Measurements from ENCODE around the gene BIRC3.
"Not testable (repeated sequence)": the region's sequence is repeated elsewhere in the genome, so short reads cannot be mapped to it uniquely, and the experiment has no call there.

The BIRC3 gene

GRCh38 chr11:102300837-102301236 is 16.4 kb upstream of the BIRC3 start:
- DNase-seq, result not testable (repeated sequence)

GRCh38 chr11:102302241-102302640 is 15.0 kb upstream of the BIRC3 start:
- DNase-seq, result no peak

DNA sequence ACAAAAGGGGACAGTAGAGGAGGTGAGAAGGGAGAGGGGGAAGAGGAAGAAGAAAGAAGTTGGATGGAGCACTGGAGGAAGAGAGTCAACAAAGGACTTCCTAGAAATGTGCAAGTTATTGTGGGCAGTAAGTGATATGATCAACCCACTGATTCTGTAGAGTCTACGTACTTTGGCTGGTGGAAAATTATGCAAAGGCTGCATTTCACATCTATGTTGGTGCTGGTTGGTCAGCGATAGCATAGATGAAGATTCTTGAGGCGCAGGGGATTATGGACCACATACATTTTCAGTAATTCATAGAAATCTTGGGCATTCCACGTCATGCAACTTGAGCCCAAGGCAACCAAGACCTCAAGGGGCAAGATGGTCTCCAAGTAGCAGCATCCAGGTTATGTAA is 12.6 kb upstream of the BIRC3 start:
- no peak for DNase-seq

DNA sequence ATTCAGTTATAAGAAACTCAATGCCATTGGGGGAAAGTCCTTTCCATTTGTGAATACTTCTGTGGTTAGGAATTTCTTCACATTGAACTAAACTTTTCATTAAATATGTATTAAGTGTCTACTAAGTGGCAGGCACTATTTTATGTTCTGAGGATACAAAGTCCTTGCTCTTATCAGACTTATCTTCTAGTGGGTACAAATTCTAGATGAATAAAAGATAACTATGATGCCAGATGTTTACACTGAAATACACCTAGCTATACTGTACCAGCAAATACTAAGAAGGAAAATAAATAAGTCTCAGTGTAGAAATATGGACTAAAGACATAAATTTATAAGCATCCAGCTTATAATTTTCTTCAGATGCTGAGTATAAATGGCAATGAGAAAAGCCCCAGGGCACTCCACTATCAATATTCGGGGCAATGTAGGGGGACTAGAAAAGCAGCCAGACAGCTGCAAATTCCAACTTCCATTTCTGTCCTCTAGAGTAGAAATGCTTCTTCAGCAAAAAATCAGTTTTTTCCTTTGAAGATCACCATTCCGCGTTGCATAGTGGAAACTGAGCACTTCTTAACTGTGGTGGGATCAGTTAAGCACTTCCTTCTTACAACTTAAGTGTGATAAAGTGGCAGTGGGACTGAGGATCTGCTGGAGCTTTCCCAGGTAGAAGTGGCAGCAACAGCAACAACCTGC is 11.8 kb upstream of the BIRC3 start:
- DNase-seq, result no peak

DNA sequence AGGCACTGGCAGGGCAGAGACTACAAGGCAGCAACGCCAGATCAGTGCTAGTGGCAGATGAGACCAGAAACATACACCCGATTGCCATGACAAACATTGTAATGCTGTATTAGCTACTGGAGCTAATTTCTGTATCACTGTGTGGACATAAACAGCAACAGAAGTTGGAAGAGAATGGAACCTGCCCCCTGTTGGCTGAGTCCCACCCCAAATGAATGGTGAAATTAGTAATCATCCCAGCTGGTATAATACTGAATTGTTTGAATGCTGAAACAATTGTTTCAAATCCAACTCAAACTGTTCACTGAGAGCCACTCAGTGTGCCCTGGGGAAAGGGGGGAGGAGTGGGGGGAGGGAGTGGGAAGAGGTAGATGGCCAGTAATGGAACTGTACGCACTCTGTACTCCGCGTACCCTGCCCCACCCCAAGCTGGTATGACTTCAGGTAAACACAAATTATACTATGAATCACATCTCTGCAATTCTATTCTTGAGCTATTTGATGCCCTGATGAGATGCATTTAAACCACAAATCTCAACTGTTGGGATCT is 11.2 kb upstream of the BIRC3 start:
- DNase-seq, result peak; percentile 25

DNA sequence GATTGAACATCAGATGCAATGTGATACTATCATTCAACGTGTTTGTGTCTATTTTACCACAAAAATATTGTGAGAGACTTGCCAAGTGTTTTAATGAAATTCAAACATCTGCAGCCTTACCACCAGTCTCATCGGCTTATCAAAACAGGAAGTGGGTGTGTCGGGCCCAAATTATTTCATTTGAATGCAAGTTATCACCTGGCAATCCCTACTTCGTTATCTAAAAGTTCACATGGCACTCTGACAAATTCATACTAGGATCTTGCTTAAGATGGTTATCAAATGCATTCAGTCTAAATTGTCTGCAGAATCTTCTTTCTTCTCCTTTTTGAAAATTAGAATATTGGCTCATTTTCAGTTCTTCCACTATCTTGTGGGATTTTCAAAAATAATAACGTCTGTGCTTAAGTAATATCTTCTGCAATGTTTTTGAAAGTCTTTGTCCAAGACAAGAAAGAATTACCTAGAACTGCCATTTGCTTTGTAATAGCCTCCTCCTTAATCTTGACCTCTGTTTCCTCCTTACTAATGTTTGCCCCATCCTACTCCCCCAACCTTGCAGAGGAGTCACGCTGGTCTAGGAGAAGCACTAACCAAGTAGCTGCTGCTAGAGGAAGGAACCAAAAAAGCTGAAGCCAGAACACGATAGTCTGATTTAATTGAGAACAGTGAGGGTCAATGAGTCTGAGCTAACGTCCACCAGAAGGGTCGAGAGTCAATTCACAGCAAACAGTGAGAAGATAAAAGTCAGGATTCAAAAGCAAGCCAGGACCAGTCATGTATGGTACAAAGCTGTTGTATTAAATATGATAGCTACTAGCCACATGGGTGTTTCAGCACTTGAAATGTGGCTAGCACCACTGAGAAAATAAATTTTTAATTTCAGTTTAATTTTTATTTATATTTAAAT is 10.2 kb upstream of the BIRC3 start:
- no peak for DNase-seq

- DNase-seq, result no peak
These were observed 9.6 kb upstream of the BIRC3 start for GRCh38 chr11:102307727-102308038.

- DNase-seq, result no peak
These were observed 7.4 kb upstream of the BIRC3 start for GRCh38 chr11:102309621-102310541.

GRCh38 chr11:102312667-102313066 is 4.6 kb upstream of the BIRC3 start:
- DNase-seq, result no peak

DNA sequence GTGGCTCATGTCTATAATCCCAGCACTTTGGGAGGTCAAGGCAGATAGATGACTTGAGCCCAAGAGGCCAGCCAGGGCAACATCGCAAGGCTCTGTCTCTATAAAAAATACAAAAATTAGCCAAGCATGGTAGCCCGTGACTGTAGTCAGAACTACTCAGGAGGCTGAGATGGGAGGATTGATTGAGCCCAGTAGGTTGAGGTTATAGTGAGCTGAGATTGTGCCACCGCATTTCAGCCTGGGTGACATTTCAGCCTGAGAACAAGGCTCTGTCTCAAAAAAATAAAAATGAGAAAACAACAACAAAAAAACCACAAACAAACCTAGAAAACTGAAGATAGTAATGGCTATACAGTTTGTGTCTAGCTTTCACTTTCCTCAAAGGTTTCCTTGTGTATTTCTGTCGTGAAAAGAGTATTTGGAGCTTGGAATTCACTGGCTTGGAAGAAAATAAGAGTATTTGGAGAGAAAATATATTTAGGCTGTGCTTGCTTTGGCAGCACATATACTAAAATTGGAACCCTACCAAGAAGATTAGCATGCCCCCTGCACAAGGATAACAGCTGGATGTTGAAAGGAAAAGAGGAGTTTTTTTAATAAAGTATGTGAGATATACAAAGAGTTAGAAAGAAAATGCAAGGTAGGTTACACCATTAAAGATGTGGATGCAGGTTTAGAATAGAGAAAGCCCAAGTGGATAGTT is 3.9 kb upstream of the BIRC3 start:
- DNase-seq, result no peak

DNA sequence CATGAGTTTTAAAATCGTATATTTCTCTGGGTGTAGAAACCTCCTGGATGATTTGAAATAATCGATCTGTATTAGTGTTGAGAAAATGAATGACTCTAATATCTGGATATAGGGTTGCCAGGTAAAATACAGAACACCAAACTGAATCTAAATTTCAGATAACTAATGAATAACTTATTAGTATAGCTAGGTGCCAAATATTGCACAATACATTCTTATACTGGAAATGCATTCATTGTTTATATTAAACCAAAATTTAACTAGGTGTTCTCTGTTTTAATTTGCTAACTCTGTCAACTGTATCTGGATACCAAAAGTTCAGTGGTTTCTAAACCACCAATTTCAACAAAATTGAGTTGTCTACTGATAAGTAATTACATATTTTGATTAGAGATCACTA is 2.5 kb upstream of the BIRC3 start:
- no peak for DNase-seq

DNA sequence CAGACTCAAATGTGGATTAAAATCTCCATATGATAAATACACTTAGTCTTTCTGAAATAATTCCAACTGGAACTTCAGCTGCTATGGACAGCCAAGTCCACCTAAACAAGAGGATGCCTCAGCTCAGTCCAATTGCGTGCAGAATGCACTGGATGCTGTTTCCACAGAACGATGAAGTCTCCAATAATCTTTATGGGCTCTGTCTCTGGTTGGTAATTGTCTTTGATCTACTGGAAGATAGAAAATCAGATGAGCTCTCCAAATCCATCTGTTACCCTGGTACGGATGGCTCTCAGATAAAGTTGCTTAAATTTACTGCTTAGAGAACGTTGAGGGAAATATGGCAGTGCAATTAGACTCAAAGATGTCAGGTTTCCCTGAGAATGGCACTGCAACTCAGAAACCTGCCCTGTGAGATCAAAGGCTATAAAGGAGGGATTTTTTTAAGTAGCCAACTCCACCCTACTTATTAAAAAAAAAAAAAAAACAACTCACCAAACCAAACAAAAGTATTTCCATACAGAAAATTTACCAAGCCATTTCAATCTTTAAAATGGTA is 859 bp upstream of the BIRC3 start:
- DNase-seq, result no peak

- no peak for DNase-seq
These were observed 452 bp downstream of the BIRC3 start for GRCh38 chr11:102317768-102318103.

GRCh38 chr11:102318469-102318868 is 1.2 kb downstream of the BIRC3 start:
- no peak for DNase-seq

DNA sequence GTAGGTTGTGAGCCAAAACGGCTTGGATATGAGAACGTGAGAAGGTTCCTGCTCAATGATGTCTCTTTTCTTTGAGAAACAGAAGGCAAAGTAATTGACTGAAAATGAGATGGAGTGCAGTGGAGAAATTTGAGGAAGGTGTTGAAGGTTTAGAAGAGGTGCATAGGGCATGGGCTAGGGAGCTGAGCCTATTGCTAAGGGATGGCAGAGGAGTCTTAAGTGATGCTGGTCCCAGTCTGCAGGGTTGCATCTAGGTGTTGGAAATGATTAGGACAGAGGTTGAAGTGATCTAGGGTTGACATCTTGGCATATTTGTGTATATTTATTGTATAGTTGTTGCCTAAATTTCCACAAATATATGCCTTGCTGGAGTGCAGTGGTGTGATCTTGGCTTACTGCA is 2.3 kb downstream of the BIRC3 start:
- DNase-seq, result no peak

DNA sequence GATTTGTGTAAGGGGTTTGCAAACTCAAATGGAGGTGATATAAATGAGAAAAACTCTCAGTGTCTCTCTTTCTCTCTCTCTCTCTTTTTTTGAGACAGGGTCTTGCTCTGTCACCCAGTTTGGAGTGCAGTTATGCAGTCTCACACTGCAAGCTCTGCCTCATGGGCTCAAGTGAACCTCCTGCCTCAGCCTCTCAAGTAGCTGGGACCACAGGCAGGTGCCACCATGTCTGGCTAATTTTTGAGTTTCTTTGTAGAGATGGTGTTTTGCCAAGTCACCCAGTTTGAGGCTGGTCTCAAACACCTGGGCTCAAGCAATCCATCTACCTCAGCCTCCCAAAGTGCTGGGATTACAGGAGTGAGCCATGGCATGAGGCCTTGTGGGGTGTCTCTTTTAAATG is 2.9 kb downstream of the BIRC3 start:
- no peak for DNase-seq

DNA sequence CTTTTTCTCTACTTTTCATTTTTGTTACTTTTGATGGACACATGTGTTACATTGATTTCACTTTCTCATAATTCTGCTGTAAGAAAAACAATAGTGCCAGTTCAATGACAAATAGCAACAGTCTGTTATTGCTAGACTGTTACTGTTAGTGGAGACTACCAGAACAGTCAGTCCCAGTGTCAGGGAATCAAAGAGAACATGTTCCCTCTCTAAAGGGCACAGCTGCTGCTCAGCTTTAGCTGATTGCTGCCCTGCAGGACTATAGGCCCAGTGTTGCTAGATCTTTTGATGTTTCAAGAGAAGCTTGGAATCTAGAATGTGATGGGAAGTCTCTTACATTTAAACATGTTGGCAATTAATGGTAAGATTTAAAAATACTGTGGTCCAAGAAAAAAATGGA is 3.4 kb downstream of the BIRC3 start:
- DNase-seq, result no peak

DNA sequence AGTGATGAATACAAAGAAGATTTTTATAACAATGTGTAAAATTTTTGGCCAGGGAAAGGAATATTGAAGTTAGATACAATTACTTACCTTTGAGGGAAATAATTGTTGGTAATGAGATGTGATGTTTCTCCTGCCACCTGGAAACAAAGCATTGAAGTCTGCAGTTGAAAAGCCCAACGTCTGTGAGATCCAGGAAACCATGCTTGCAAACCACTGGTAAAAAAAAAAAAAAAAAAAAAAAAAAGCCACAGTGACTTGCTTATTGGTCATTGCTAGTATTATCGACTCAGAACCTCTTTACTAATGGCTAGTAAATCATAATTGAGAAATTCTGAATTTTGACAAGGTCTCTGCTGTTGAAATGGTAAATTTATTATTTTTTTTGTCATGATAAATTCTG is 5.3 kb downstream of the BIRC3 start:
- no peak for DNase-seq

DNA sequence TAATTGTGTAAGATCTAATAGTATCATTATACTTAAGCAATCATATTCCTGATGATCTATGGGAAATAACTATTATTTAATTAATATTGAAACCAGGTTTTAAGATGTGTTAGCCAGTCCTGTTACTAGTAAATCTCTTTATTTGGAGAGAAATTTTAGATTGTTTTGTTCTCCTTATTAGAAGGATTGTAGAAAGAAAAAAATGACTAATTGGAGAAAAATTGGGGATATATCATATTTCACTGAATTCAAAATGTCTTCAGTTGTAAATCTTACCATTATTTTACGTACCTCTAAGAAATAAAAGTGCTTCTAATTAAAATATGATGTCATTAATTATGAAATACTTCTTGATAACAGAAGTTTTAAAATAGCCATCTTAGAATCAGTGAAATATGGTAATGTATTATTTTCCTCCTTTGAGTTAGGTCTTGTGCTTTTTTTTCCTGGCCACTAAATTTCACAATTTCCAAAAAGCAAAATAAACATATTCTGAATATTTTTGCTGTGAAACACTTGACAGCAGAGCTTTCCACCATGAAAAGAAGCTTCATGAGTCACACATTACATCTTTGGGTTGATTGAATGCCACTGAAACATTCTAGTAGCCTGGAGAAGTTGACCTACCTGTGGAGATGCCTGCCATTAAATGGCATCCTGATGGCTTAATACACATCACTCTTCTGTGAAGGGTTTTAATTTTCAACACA is 6.4 kb downstream of the BIRC3 start:
- no peak for DNase-seq

DNA sequence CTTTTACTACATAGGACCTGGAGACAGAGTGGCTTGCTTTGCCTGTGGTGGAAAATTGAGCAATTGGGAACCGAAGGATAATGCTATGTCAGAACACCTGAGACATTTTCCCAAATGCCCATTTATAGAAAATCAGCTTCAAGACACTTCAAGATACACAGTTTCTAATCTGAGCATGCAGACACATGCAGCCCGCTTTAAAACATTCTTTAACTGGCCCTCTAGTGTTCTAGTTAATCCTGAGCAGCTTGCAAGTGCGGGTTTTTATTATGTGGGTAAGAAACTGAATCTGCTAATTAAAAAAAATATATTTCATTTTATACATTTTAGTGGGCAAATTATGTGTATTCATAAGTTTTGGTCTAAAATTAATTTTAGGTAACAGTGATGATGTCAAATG is 7.8 kb downstream of the BIRC3 start:
- DNase-seq, result no peak

- no peak for DNase-seq
These were observed 11.5 kb downstream of the BIRC3 start for GRCh38 chr11:102328748-102329147.

- no peak for DNase-seq
These were observed 12.9 kb downstream of the BIRC3 start for GRCh38 chr11:102330231-102330630.
